Stimulated activated effector memory CD8-positive, alpha-beta T cell treated with anti-CD3 and anti-CD28 coated beads, Interleukin-12 subunit alpha, Interleukin-12 subunit beta, amount 100 ng/mL, for 72 hours (primary cell): ENCODE results near the gene NT5C2.
A peak's percentile ranks its signal among the peaks of the same experiment; 100 is the strongest.
"Not testable (repeated sequence)": the region's sequence is repeated elsewhere in the genome, so short reads cannot be mapped to it uniquely, and the experiment has no call there.

Experiments used
- ATAC-seq: fragments of 150-1000 bp; cut with Tn5 transposase; 2 replicates; pipeline ENCODE4 v1.10.0; 2021
- DNase-seq, 2 donors: peaks; one replicate each; pipeline ENCODE4 v3.0.0; 2021 to 2022; ENCODE audit warnings: low spot score in 2 of 2
- H3K27ac Mint-ChIP-seq: one replicate; pipeline ENCODE4 v1.8.0; 2022; ENCODE audit warnings: mild to moderate bottlenecking, mixed read lengths
- H3K36me3 Mint-ChIP-seq: one replicate; pipeline ENCODE4 v1.8.0; 2022; ENCODE audit warnings: mild to moderate bottlenecking, mixed read lengths
- H3K4me1 Mint-ChIP-seq: one replicate; pipeline ENCODE4 v1.8.0; 2022; ENCODE audit warnings: mixed read lengths
- H3K4me3 Mint-ChIP-seq: one replicate; pipeline ENCODE4 v1.8.0; 2022; ENCODE audit warnings: mild to moderate bottlenecking, mixed read lengths
- H3K9me3 Mint-ChIP-seq: one replicate; pipeline ENCODE4 v1.8.0; 2022; ENCODE audit warnings: mixed read lengths

NT5C2 gene

DNA sequence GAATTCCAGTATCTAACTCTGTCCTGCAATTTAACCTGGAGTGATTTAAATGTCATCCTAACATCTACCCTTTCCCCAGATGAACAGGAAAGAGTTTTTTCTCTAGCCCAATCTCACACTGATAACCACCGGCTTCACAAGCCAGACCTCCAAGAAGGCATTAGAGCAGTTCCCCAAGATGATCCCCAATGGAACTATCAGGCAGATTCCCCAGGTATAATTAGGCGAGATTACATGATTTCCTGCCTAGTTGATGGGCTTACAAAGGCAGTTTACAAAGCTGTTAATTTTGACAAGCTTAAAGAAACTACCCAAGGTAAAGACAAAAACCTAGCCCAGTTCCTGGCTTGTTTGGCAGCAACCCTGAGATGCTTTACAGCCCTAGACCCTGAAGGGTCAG lies 14.1 kb upstream of the NT5C2 start:
- peak overlapping the region; percentile 20 for H3K27ac Mint-ChIP-seq
- H3K4me3 Mint-ChIP-seq: no peak overlapping the region
- DNase-seq (no peak), ATAC-seq (no peak)
- no peaks in the 10 kb centered on the region for H3K36me3 Mint-ChIP-seq
- no peaks in the 10 kb centered on the region for H3K4me1 Mint-ChIP-seq
- H3K9me3 Mint-ChIP-seq: peaks cover 4% of the 10 kb centered on the region

DNA sequence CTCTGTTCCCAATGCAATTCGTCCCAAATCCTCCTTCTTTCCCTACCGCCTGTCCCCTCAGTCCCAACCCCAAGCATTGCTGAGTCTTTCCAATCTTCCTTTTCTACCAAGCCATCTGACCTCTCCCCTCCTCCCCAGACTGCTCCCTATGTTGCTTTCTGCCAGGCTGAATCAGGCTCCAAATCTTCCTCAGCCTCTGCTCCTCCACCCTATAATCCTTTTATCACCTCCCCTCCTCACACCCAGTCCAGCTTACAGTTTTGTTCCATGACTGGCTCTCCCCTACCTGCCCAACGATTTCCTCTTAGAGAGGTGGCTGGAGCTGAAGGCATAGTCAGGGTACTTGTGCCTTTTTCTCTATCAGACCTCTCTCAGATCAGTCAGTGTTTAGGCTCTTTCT lies 13.6 kb upstream of the NT5C2 start:
- H3K27ac Mint-ChIP-seq: peak overlapping the region; percentile 20
- H3K36me3 Mint-ChIP-seq, H3K9me3 Mint-ChIP-seq, DNase-seq, H3K4me3 Mint-ChIP-seq, H3K4me1 Mint-ChIP-seq, ATAC-seq: not testable (repeated sequence)

DNA sequence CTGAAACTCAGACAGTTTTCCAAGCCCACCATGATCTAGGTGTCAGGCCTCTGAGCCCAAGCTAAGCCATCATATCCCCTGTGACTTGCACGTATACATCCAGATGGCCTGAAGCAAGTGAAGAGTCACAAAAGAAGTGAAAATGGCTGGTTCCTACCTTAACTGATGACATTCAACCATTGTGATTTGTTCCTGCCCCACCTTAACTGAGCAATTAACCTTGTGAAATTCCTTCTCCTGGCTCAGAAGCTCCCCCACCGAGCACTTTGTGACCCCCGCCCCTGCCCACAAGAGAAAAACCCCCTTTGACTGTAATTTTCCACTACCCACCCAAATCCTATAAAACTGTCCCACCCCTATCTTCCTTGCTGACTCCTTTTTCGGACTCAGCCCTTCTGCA lies 12.3 kb upstream of the NT5C2 start:
- H3K27ac Mint-ChIP-seq, H3K9me3 Mint-ChIP-seq, H3K4me3 Mint-ChIP-seq, H3K4me1 Mint-ChIP-seq, H3K36me3 Mint-ChIP-seq, ATAC-seq, DNase-seq: not testable (repeated sequence)

DNA sequence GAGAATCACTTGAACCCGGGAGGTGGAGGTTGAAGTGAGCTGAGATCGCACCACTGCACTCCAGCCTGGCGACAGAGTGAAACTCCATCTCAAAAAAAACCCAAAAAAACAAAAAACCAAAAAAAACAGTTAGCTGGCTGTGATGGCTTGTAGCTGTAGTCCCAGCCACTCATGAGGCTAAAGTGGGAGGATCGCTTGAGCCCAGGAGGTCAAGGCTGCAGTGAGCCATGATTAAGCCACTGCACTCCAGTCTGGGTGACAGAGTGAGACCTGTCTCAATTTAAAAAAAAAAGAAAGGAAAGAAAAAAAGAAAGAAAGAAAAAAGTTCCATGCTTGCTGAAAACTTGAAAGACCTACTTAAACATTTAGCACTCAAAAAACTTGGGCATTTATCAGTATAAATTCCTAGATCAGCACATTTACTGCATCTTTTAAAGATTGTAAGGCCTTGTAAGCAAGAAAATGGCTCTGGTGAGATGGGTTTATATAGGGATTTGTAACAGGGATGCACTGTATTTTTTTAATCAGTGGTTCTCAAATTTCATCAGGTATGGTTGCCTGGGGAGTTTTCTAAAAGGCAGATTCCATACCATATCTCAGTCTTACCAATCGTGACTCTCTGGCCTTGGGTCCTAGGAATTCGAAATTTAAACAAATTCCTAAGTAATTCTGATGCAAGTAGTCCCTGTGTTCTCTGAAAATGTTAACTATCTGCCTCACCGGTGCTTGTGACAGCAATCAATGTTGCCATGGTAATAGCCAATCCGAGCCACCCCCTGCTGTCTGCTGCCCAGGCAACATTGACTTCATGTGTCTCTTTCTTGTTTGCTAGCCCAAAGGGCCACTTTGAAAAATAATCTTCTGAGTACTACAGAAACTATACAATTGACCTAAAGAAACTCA lies 11.5 kb upstream of the NT5C2 start:
- Mint-ChIP-seq H3K27ac (no peak overlapping the region), H3K4me3 (no peak overlapping the region), H3K4me1 (no peaks in the 10 kb centered on the region), H3K36me3 (no peaks in the 10 kb centered on the region), H3K9me3 (no peaks in the 10 kb centered on the region)
- ATAC-seq (no peak), DNase-seq (no peak)

DNA sequence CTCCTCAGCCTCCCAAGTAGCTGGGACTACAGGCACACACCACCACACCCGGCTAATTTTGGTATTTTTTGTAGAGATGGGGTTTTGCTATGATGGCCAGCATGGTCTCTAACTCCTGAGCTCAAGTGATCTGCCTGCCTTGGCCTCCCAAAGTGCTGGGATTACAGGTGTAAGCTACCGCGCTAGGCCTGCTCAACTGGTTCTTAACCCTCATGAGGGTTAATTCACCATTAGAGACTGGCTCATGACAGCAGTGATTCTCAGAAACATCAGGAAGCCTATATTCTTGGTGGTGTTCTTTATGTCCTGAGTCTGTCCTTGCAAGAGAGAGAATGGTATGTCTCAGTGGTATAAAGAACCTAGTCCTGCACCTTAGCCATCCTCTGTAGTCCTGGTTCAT lies 10.4 kb upstream of the NT5C2 start:
- H3K4me1 Mint-ChIP-seq: no peaks in the 10 kb centered on the region

DNA sequence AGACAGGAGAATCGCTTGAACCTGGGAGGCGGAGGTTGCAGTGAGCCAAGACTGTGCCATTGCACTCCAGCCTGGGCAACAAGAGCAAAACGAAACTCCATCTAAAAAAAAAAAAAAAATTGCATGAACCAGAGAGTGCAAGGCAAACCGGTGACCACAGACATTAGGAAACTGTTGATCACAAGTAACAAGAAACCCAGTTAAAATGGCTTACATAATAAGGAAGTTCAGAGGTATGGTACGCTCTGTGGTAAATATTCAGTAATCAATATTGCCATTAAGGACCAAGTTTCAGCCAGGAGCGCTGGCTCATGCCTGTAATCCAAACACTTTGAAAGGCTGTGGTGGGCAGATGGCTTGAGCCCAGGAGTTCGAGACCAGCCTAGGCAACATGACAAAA lies 9.2 kb upstream of the NT5C2 start:
- Mint-ChIP-seq H3K36me3 (no peaks in the 10 kb centered on the region), H3K9me3 (no peaks in the 10 kb centered on the region), H3K4me1 (peaks cover 9% of the 10 kb centered on the region), H3K27ac (no peak overlapping the region), H3K4me3 (no peak overlapping the region)
- no peak for ATAC-seq
- no peak for DNase-seq

More for the DNA sequence above, 10.4 kb upstream of the NT5C2 start:
- DNase-seq (no peak), ATAC-seq (no peak)
- Mint-ChIP-seq H3K36me3 (no peaks in the 10 kb centered on the region), H3K27ac (no peak overlapping the region), H3K9me3 (no peaks in the 10 kb centered on the region), H3K4me3 (no peak overlapping the region)

DNA sequence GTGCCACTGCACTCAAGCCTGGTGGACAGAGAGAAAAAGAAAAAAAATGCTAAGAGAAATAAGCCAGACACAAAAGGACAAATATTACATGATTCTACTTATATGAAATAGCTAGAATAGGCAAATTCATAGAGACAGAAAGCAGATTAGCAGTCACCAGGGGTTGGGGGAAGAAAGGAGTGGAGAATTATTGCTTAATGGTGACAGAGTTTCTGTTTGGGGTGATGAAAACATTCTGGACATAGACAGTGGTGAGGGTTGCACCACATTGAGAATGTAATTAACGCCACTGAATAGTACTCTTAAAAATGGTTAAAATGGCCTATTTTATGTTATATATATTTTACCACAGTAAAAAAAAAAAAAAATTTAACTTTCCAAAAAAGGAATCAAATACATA lies 6.4 kb upstream of the NT5C2 start:
- DNase-seq (no peak), ATAC-seq (no peak)
- H3K36me3 Mint-ChIP-seq: no peaks in the 10 kb centered on the region
- no peak overlapping the region for H3K4me3 Mint-ChIP-seq
- no peak overlapping the region for H3K27ac Mint-ChIP-seq
- H3K9me3 Mint-ChIP-seq: no peaks in the 10 kb centered on the region
- peaks cover 12% of the 10 kb centered on the region for H3K4me1 Mint-ChIP-seq

DNA sequence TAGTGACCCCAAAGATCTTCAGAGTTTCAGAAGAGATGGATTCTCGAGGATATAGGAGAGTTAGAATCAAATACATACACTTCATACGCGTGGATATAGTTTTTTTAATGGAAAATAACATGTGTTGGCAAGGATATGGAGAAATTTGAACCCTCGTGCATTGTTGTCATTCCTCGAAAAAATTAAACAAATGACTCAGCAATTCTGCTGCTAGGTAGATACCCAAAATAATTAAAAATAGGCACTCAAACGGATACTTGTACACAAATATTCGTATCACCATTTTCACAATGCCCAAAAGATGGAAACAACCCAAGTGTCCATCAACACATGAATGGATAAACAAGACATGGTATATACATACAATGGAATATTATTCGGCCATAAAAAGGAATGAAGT lies 5.6 kb upstream of the NT5C2 start:
- DNase-seq (no peak), ATAC-seq (no peak)
- Mint-ChIP-seq H3K27ac (no peak overlapping the region), H3K36me3 (peaks cover 4% of the 10 kb centered on the region), H3K4me3 (no peak overlapping the region), H3K4me1 (peaks cover 18% of the 10 kb centered on the region), H3K9me3 (no peaks in the 10 kb centered on the region)

DNA sequence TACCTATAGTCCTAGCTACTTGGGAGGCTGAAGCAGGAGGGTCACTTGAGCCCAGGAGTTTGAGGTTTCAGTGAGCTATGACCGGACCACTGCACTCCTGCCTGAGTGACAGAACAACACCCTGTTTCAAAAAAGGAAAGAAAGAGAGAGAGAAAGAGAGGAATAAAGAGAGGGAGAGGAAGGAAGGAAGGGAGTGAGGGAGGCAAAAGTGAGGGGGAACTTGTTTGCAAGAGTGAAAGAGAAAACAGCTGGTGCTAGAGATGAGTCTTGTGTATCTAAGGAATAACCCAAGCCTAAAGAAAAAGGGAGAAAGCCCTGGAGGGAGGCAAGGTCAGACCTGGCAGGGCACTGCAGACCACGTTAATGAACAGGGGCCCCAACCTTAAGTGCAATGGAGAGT lies 4.8 kb upstream of the NT5C2 start:
- ATAC-seq (no peak), DNase-seq (no peak)
- Mint-ChIP-seq H3K27ac (peak overlapping the region; percentile 65), H3K4me1 (peaks cover 24% of the 10 kb centered on the region), H3K36me3 (peaks cover 9% of the 10 kb centered on the region), H3K4me3 (no peak overlapping the region), H3K9me3 (no peaks in the 10 kb centered on the region)

DNA sequence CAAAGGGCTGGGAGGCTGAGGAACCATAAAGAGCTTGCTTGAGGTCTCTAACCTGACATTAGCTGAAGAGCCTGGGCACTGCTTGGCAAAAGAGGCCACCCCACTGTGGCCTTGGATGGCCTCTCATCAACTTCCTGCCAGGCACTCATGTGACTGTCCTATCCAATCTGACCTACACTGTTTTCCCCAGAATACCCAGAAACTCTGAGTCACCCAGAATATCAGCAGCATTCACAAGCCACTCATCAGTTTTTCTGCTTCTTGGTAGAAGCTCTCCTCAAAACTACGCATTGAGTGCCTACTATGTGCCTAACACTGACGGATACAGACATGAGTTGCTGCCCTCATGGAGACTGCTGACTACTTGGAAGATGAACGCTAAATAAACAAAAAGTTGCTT lies 4.1 kb upstream of the NT5C2 start:
- H3K4me1 Mint-ChIP-seq: peaks cover 24% of the 10 kb centered on the region
- no peaks in the 10 kb centered on the region for H3K9me3 Mint-ChIP-seq
- H3K27ac Mint-ChIP-seq: peak overlapping the region; percentile 65
- peaks cover 16% of the 10 kb centered on the region for H3K36me3 Mint-ChIP-seq
- peak; percentile 9 to 53 for DNase-seq
- peak overlapping the region; percentile 36 for H3K4me3 Mint-ChIP-seq
- ATAC-seq: peak; percentile 77

DNA sequence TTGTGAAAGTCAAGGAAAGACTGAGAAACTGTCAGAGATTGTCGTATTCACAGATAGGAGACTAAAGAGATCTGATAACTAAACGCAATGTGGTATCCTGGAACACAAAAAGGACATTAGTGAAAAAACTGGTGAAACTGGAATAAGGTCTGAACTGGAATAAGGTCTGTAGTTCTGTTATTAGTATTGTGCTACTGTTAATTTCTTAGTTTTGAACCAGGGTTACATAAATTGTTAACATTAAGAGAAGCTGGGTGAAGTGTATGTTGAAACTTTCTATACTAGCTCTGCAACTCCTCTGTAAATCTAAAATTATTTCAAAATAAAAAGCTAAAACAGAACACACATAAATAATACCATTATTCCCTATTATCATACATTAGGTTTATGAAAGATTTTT lies 3.4 kb upstream of the NT5C2 start:
- no peak for ATAC-seq
- Mint-ChIP-seq H3K27ac (peak overlapping the region; percentile 65), H3K36me3 (peaks cover 20% of the 10 kb centered on the region), H3K9me3 (no peaks in the 10 kb centered on the region), H3K4me1 (peaks cover 31% of the 10 kb centered on the region), H3K4me3 (no peak overlapping the region)
- no peak for DNase-seq

DNA sequence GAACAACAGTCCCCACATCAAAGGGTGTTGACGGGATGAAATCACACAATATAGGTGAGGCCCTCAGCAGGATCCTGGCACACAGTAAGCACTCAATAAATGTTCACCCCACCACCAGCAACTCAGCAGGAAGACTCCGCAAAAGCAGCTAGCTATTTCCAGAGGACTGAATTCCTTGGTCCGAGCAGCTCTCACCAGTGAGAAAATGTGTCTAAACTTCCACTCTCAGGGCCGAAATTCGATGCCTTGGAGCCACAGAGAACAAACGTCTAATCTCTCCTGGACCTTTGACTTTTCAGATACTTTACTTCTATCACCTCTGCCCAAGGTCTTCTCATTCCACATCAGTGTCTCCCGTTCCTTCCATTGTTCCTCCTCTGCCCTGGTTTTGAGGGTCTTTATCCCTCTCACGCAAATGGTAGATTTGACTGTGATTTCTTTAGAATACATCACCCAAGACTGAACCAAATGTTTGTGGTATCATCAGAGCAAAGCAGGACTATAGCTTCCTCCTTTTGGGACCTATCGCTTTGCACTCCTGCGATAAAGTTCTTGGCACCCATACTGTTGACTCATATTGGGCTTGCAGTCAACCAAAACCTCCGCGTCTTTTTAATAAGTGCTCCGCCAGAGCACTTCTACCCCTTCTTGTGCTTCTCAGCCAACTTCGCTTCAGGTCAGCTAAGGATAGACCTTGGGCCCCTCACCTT lies 903 bp upstream of the NT5C2 start:
- H3K4me3 Mint-ChIP-seq: peak overlapping the region; percentile 99
- ATAC-seq (no peak), DNase-seq (no peak)
- H3K27ac Mint-ChIP-seq: peak overlapping the region; percentile 99
- H3K4me1 Mint-ChIP-seq: peaks cover 43% of the 10 kb centered on the region
- H3K36me3 Mint-ChIP-seq: peaks cover 31% of the 10 kb centered on the region
- H3K9me3 Mint-ChIP-seq: no peaks in the 10 kb centered on the region

DNA sequence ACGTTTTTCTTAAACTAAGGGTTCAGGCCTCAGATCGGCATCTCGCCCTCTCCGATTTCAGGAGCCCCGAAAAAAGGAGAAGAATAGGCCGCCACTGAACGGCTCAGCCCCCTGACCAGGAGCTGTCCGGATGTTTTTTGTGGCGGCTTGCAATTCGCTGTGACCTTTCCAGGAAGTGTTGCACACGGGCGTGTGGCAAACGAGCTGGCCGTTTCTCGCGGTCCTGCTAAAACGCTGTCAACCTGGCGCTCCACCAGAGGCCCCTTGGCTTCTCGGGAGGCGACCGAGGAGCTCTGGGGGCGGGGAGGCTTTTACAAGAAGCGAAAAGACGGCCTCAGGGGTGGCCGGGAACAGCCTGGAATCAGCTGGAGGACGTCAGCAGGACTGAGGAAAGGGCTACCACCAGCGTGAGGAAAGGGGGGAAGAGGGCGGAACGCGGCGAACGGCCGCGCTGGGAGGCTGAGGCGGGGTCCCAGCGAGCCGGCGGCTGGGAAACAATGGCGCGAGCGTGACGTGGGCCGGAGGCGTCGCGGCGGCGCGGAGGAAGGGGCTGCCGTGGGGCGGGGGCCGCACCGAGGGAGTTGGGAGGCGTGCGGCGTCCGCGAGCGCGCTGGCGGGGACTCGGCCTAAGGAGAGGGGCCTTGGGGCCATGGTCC lies 493 bp downstream of the NT5C2 start:
- H3K36me3 Mint-ChIP-seq: peaks cover 45% of the 10 kb centered on the region
- ATAC-seq (peak; percentile 67), DNase-seq (peak; percentile 32 to 85)
- peaks cover 43% of the 10 kb centered on the region for H3K4me1 Mint-ChIP-seq
- H3K4me3 Mint-ChIP-seq: peak overlapping the region; percentile 99
- peak overlapping the region; percentile 99 for H3K27ac Mint-ChIP-seq
- no peaks in the 10 kb centered on the region for H3K9me3 Mint-ChIP-seq

DNA sequence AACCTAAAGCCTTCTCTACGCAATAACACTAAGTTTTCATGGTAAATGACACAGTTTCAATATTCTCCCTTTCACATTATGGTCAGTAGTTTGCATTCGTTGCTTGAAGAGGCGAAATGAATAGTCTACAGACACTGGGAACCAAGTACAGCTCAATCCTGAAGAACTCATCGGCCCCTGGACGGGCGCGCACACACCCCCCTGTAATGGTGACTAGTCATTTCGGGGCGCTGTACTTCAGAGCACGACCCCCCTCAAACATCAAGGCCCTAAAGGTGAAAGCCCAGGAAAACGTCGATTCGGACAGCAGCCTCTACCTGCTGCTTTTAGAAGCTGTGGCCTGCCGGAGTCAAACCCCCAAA lies 1.0 kb downstream of the NT5C2 start:
- Mint-ChIP-seq H3K36me3 (peaks cover 46% of the 10 kb centered on the region), H3K27ac (peak overlapping the region; percentile 99), H3K4me3 (peak overlapping the region; percentile 99), H3K9me3 (no peaks in the 10 kb centered on the region), H3K4me1 (peaks cover 38% of the 10 kb centered on the region)
- no peak for DNase-seq
- peak; percentile 45 for ATAC-seq

DNA sequence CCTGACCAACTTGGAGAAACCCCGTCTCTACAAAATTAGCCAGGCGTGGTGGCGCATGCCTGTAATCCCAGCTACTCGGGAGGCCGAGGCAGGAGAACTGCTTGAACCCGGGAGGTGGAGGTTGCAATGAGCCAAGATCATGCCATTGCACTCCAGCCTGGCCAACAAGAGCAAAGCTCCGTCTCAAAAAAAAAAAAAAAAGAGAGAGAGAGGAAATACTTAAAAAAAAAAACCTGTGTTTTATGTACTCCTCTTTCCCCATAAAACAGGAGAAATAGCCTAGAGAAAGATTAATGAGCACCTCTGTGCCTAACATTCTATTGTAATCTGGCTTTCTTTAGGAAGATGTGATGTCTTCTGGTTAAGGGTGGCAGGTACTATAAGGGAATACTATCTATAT lies 1.9 kb downstream of the NT5C2 start:
- peaks cover 37% of the 10 kb centered on the region for H3K4me1 Mint-ChIP-seq
- not testable (repeated sequence) for ATAC-seq, DNase-seq, H3K9me3 Mint-ChIP-seq
- peaks cover 55% of the 10 kb centered on the region for H3K36me3 Mint-ChIP-seq
- peak overlapping the region; percentile 99 for H3K4me3 Mint-ChIP-seq
- peak overlapping the region; percentile 99 for H3K27ac Mint-ChIP-seq
